GM23338 (cell line): Measurements from ENCODE around the gene SUSD2. TPM values are rescaled to one million over a fixed set of nuclear protein-coding genes. Genes with fewer than 3 reads are reported as not detected.

Experiments
- ATAC-seq: fragments of 200-7000 bp; cut with Tn5 transposase; 3 replicates; pipeline ENCODE4 v1.9.1; 2020
- DNase-seq: peaks from one replicate; pipeline ENCODE4 v3.0.0-alpha.2; 2015; ENCODE audit warnings: low spot score
- H2AFZ ChIP-seq: fragments of 200-600 bp; sonication (generic); 2 replicates; pipeline ENCODE4 v1.8.0; 2016; ENCODE audit warnings: antibody characterized with exemption, mild to moderate bottlenecking, moderate library complexity
- H3F3A ChIP-seq: fragments of 200-600 bp; sonication (generic); replicated peaks from 2 replicates; pipeline ENCODE4 v1.8.0; 2017; ENCODE audit warnings: antibody characterized with exemption, mixed run types, low read depth
- H3K27ac ChIP-seq: fragments of 200-600 bp; sonication (generic); 2 replicates; pipeline ENCODE4 v1.6.1; 2016; ENCODE audit warnings: low read depth
- H3K27me3 ChIP-seq: fragments of 200-600 bp; sonication (generic); 2 replicates; pipeline ENCODE4 v1.8.0; 2016; ENCODE audit warnings: mild to moderate bottlenecking, mixed run types, moderate library complexity; ENCODE audit not compliant: insufficient read depth
- H3K36me3 ChIP-seq: fragments of 200-600 bp; sonication (generic); 2 replicates; pipeline ENCODE4 v1.8.0; 2016; ENCODE audit warnings: mild to moderate bottlenecking; ENCODE audit not compliant: insufficient read depth
- H3K4me1 ChIP-seq: fragments of 200-600 bp; sonication (generic); 2 replicates; pipeline ENCODE4 v1.8.0; 2016; ENCODE audit warnings: mild to moderate bottlenecking, moderate library complexity; ENCODE audit not compliant: insufficient read depth
- H3K4me2 ChIP-seq: fragments of 200-600 bp; sonication (generic); 2 replicates; pipeline ENCODE4 v1.7.1; 2017; ENCODE audit warnings: mixed run types
- H3K4me3 ChIP-seq: fragments of 200-600 bp; sonication (generic); 2 replicates; pipeline ENCODE4 v1.6.1; 2016; ENCODE audit warnings: mixed run types
- H3K79me2 ChIP-seq: fragments of 200-600 bp; sonication (generic); replicated peaks from 2 replicates; pipeline ENCODE4 v1.8.0; 2017; ENCODE audit warnings: mild to moderate bottlenecking; ENCODE audit not compliant: insufficient read depth
- H3K9me2 ChIP-seq: fragments of 200-600 bp; sonication (generic); 2 replicates; pipeline ENCODE4 v1.8.0; 2017; ENCODE audit not compliant: insufficient read depth
- H4K20me1 ChIP-seq: fragments of 200-600 bp; sonication (generic); replicated peaks from 2 replicates; pipeline ENCODE4 v1.8.0; 2017; ENCODE audit warnings: mild to moderate bottlenecking; ENCODE audit not compliant: insufficient read depth
- H3K27ac Mint-ChIP-seq: 2 replicates; pipeline ENCODE4 v1.8.0; 2020; ENCODE audit warnings: inconsistent platforms, mild to moderate bottlenecking, moderate library complexity, mixed read lengths
- H3K27me3 Mint-ChIP-seq: 3 replicates; pipeline ENCODE4 v1.8.0; 2022; ENCODE audit warnings: low read depth, mild to moderate bottlenecking, moderate library complexity, mixed read lengths, inconsistent platforms; ENCODE audit not compliant: insufficient read depth, poor library complexity
- H3K36me3 Mint-ChIP-seq: 3 replicates; pipeline ENCODE4 v1.8.0; 2021; ENCODE audit warnings: low read depth, mild to moderate bottlenecking, inconsistent platforms, moderate library complexity, mixed read lengths
- H3K4me1 Mint-ChIP-seq: 3 replicates; pipeline ENCODE4 v1.8.0; 2020; ENCODE audit warnings: mild to moderate bottlenecking, inconsistent platforms, mixed read lengths
- H3K4me3 Mint-ChIP-seq: 3 replicates; pipeline ENCODE4 v1.8.0; 2021; ENCODE audit warnings: moderate library complexity, mild to moderate bottlenecking, inconsistent platforms, mixed read lengths
- H3K9me3 Mint-ChIP-seq: 3 replicates; pipeline ENCODE4 v1.8.0; 2020; ENCODE audit warnings: moderate library complexity, mild to moderate bottlenecking, inconsistent platforms, mixed read lengths
- CREB1 ChIP-seq: fragments of 250-450 bp; sonication (Bioruptor Pico); IDR thresholded peaks from 2 replicates; pipeline ENCODE4 v1.5.0; 2020; ENCODE audit warnings: low read depth, mild to moderate bottlenecking, moderate library complexity
- EZH2 ChIP-seq: fragments of 200-600 bp; sonication (generic); IDR thresholded peaks from one replicate; pipeline ENCODE4 v1.8.0; 2017; ENCODE audit warnings: antibody characterized with exemption, mild to moderate bottlenecking, low read depth; ENCODE audit not compliant: unreplicated experiment
- EZH2phosphoT487 ChIP-seq: fragments of 200-600 bp; sonication (generic); IDR thresholded peaks from one replicate; pipeline ENCODE4 v1.8.1; 2018; ENCODE audit warnings: antibody characterized with exemption; ENCODE audit not compliant: unreplicated experiment
- JUNB ChIP-seq: IDR thresholded peaks from one replicate; pipeline ENCODE4 v1.6.1; 2016; ENCODE audit warnings: antibody characterized with exemption; ENCODE audit not compliant: unreplicated experiment
- NANOG ChIP-seq: IDR thresholded peaks from 2 replicates; pipeline ENCODE4 v1.6.1; 2016; ENCODE audit warnings: antibody characterized with exemption, borderline replicate concordance
- POLR2AphosphoS5 ChIP-seq: IDR thresholded peaks from 2 replicates; pipeline ENCODE4 v1.6.1; 2016; ENCODE audit warnings: antibody characterized with exemption, low read depth
- STAT1 ChIP-seq: IDR thresholded peaks from one replicate; pipeline ENCODE4 v1.6.1; 2016; ENCODE audit warnings: antibody characterized with exemption; ENCODE audit not compliant: unreplicated experiment
- ZNF114 ChIP-seq: fragments of 250-450 bp; sonication (Bioruptor Pico); IDR thresholded peaks from 2 replicates; pipeline ENCODE4 v1.5.0; 2020; ENCODE audit warnings: mild to moderate bottlenecking, moderate library complexity
- ZNF331 ChIP-seq: fragments of 250-450 bp; sonication (Bioruptor Pico); IDR thresholded peaks from 2 replicates; pipeline ENCODE4 v1.5.0; 2020; ENCODE audit warnings: low read depth, mild to moderate bottlenecking, moderate library complexity
- polyA plus RNA-seq: library from polyadenylated mRNA; unstranded; fragments of >200 nt; fragmentation: Nextera tagmentation; extraction: Ambion mirVana; gene quantifications from 2 replicates; pipeline ENCODE4 v1.2.1, GENCODE V29; 2016
- total RNA-seq: library from RNA; depleted of rRNA; stranded (reverse); fragments of >200 nt; shearing (Covaris generic); gene quantifications from 2 replicates; pipeline ENCODE4 v1.2.3, GENCODE V29; 2014
- TF ChIP-seq, protein P1 (sequence below): IDR thresholded peaks from 2 replicates; pipeline ENCODE4 v1.6.1; 2016; ENCODE audit warnings: antibody characterized with exemption
- TF ChIP-seq, protein P2 (sequence below), 2 experiments: fragments of 200-600 bp in 1 of 2; sonication (generic) in 1 of 2; conservative IDR thresholded peaks; 2 replicates each; pipeline versions ENCODE4 v1.5.1 to v1.6.1; 2016 to 2017; ENCODE audit warnings: antibody characterized with exemption in 2 of 2, low read depth in 2 of 2, mild to moderate bottlenecking in 2 of 2, moderate library complexity in 1 of 2
- TF ChIP-seq, protein P3 (sequence below): IDR thresholded peaks from one replicate; pipeline ENCODE4 v1.6.1; 2018; ENCODE audit warnings: antibody characterized with exemption; ENCODE audit not compliant: unreplicated experiment

The SUSD2 gene
- total and polyA plus RNA-seq, 2 experiments from 2014 or later = 0.74 to 2.1 TPM

DNA sequence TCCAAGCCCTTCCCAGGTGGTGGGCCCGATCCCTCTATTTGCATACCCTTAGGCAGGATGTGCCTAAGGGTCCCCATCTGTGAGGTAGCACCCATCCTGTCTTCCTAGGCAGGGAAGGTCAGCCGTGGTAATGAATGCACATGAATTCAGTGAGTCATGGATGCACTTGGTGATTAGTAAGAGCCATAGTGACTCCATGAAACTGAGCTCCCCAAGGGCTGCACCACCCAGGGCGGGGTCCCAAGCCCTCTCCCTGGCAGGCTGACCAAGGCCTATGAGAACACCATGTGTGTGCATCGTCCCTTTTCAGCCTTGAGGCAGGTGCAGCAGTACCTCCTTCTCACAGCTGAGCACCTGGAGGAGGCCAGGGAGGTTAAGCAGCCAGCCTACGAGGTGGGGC is 15.6 kb upstream of the SUSD2 start (continued):
- TF ChIP-seq, protein P1, sequence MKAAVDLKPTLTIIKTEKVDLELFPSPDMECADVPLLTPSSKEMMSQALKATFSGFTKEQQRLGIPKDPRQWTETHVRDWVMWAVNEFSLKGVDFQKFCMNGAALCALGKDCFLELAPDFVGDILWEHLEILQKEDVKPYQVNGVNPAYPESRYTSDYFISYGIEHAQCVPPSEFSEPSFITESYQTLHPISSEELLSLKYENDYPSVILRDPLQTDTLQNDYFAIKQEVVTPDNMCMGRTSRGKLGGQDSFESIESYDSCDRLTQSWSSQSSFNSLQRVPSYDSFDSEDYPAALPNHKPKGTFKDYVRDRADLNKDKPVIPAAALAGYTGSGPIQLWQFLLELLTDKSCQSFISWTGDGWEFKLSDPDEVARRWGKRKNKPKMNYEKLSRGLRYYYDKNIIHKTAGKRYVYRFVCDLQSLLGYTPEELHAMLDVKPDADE = no peak
- TF ChIP-seq EZH2phosphoT487 (no peak), EZH2 (no peak), JUNB (no peak)
- TF ChIP-seq, protein P2, sequence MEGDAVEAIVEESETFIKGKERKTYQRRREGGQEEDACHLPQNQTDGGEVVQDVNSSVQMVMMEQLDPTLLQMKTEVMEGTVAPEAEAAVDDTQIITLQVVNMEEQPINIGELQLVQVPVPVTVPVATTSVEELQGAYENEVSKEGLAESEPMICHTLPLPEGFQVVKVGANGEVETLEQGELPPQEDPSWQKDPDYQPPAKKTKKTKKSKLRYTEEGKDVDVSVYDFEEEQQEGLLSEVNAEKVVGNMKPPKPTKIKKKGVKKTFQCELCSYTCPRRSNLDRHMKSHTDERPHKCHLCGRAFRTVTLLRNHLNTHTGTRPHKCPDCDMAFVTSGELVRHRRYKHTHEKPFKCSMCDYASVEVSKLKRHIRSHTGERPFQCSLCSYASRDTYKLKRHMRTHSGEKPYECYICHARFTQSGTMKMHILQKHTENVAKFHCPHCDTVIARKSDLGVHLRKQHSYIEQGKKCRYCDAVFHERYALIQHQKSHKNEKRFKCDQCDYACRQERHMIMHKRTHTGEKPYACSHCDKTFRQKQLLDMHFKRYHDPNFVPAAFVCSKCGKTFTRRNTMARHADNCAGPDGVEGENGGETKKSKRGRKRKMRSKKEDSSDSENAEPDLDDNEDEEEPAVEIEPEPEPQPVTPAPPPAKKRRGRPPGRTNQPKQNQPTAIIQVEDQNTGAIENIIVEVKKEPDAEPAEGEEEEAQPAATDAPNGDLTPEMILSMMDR (conservative IDR thresholded peaks at IDR 0.05; ENCODE audit: low read depth in 2 of 2) = no peak

DNA sequence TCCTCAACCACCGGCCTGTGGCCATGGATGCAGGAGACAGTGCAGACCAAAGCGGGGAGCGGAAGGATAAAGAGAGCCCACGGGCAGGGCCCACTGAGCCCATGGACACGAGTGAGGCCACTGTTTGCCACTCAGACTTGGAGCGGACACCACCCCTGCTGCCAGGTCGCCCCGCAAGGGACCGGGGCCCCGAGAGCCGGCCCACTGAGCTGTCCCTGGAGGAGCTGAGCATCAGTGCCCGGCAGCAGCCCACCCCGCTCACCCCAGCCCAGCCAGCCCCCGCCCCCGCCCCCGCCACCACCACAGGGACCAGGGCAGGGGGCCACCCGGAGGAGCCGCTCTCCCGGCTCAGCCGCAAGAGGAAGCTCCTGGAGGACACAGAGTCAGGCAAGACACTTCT is 14.5 kb upstream of the SUSD2 start:
- no peaks in the 10 kb centered on the region; the same call in 1 of the 3 replicates for H3K36me3 Mint-ChIP-seq
- H3K36me3 ChIP-seq = 0 out of 2 replicates have a peak, but pooled peaks cover 3% of the 10 kb centered on the region
- no peak for DNase-seq
- TF ChIP-seq EZH2 (no peak), STAT1 (no peak), POLR2AphosphoS5 (no peak), ZNF331 (CRISPR knock-in tag) (no peak), ZNF114 (no peak), JUNB (no peak), CREB1 (no peak), NANOG (no peak), EZH2phosphoT487 (no peak)
- TF ChIP-seq, protein P2 (conservative IDR thresholded peaks at IDR 0.05; ENCODE audit: low read depth in 2 of 2) = no peak
- TF ChIP-seq, protein P1 = no peak
- TF ChIP-seq, protein P3, sequence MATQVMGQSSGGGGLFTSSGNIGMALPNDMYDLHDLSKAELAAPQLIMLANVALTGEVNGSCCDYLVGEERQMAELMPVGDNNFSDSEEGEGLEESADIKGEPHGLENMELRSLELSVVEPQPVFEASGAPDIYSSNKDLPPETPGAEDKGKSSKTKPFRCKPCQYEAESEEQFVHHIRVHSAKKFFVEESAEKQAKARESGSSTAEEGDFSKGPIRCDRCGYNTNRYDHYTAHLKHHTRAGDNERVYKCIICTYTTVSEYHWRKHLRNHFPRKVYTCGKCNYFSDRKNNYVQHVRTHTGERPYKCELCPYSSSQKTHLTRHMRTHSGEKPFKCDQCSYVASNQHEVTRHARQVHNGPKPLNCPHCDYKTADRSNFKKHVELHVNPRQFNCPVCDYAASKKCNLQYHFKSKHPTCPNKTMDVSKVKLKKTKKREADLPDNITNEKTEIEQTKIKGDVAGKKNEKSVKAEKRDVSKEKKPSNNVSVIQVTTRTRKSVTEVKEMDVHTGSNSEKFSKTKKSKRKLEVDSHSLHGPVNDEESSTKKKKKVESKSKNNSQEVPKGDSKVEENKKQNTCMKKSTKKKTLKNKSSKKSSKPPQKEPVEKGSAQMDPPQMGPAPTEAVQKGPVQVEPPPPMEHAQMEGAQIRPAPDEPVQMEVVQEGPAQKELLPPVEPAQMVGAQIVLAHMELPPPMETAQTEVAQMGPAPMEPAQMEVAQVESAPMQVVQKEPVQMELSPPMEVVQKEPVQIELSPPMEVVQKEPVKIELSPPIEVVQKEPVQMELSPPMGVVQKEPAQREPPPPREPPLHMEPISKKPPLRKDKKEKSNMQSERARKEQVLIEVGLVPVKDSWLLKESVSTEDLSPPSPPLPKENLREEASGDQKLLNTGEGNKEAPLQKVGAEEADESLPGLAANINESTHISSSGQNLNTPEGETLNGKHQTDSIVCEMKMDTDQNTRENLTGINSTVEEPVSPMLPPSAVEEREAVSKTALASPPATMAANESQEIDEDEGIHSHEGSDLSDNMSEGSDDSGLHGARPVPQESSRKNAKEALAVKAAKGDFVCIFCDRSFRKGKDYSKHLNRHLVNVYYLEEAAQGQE = no peak

More for the DNA sequence above, 14.5 kb upstream of the SUSD2 start:
- H3K27me3 ChIP-seq = no peaks in the 10 kb centered on the region
- no peak overlapping the region for H3K4me3 ChIP-seq
- no peaks in the 10 kb centered on the region for H4K20me1 ChIP-seq
- Mint-ChIP-seq H3K27ac (no peak overlapping the region), H3K4me3 (no peak overlapping the region), H3K9me3 (no peaks in the 10 kb centered on the region), H3K27me3 (peaks cover 7% of the 10 kb centered on the region), H3K4me1 (peaks cover 10% of the 10 kb centered on the region)
- H3K27ac ChIP-seq = no peak overlapping the region
- no peaks in the 10 kb centered on the region for H3K4me1 ChIP-seq
- H3K9me2 ChIP-seq = no peaks in the 10 kb centered on the region
- H3K4me2 ChIP-seq = no peak overlapping the region
- no peak for ATAC-seq
- H3K79me2 ChIP-seq = no peaks in the 10 kb centered on the region
- no peak overlapping the region for H2AFZ ChIP-seq
- H3F3A ChIP-seq = no peaks in the 10 kb centered on the region
